Measurements from ENCODE around the gene WDR45B.
"Not testable (repeated sequence)": the region's sequence is repeated elsewhere in the genome, so short reads cannot be mapped to it uniquely, and the experiment has no call there.

The WDR45B gene

DNA sequence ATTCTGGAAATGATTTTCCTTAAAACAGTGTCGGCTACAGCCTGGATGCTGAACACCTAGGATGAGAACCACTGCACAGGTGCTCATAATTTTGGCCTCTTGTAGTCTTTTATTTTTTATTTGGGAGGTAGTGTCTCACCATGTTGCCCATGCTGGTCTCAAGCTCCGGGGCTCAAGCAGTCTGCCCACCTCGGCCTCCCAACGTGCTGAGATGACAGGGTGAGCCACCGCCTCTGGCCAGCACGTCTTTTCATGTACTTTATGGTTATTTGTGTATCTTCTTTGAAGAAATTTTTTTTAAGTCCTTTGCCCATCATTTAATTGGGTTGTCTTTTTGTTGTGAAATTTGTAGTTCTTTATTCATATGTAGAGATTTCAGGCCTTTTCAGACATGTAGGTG is 58.0 kb downstream of the WDR45B start:
- no peak overlapping the region for H3K4me3 ChIP-seq (ENCODE audit: low read length in 2 of 2)
- no peaks in the 10 kb centered on the region for H3K27me3 ChIP-seq (ENCODE audit: control insufficient read depth in 1 of 2, insufficient read depth in 2 of 2, low read length in 2 of 2)
- peak overlapping the region; percentile 37 for H3K27ac ChIP-seq (ENCODE audit: low read length)
- H3K9ac ChIP-seq (ENCODE audit: low read length in 2 of 2): no peak overlapping the region
- peaks cover 48% of the 10 kb centered on the region for H3K4me1 ChIP-seq (ENCODE audit: control insufficient read depth, insufficient read depth, low read length)
- H3K9me3 ChIP-seq (ENCODE audit: control insufficient read depth in 2 of 2, low read length in 2 of 2): no peaks in the 10 kb centered on the region
- H3K36me3 ChIP-seq (ENCODE audit: control insufficient read depth in 2 of 2, insufficient read depth in 2 of 2, low read length in 2 of 2): peaks cover 14 to 19% of the 10 kb centered on the region in 2 donors

DNA sequence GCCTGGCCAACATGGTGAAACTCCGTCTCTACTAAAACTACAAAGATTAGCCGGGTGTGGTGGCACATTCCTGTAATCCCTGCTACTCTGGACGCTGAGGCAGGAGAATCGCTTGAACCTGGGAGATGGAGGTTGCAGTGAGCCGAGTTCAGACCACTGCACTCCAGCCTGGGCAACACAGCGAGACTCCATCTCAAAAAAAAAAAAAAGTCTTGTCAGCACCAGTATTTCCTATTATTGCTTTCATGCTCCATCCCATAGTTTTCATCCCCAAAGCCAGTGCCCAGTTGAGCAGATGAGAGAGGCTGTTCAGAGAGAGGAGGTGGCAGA is 58.4 kb downstream of the WDR45B start:
- peak overlapping the region; percentile 37 for H3K27ac ChIP-seq (ENCODE audit: low read length)
- no peaks in the 10 kb centered on the region for H3K9me3 ChIP-seq (ENCODE audit: control insufficient read depth in 2 of 2, low read length in 2 of 2)
- H3K36me3 ChIP-seq (ENCODE audit: control insufficient read depth in 2 of 2, insufficient read depth in 2 of 2, low read length in 2 of 2): peaks cover 14 to 19% of the 10 kb centered on the region in 2 donors
- no peak overlapping the region for H3K9ac ChIP-seq (ENCODE audit: low read length in 2 of 2)
- no peak overlapping the region for H3K4me3 ChIP-seq (ENCODE audit: low read length in 2 of 2)
- H3K4me1 ChIP-seq (ENCODE audit: control insufficient read depth, insufficient read depth, low read length): peaks cover 48% of the 10 kb centered on the region
- no peaks in the 10 kb centered on the region for H3K27me3 ChIP-seq (ENCODE audit: control insufficient read depth in 1 of 2, insufficient read depth in 2 of 2, low read length in 2 of 2)

DNA sequence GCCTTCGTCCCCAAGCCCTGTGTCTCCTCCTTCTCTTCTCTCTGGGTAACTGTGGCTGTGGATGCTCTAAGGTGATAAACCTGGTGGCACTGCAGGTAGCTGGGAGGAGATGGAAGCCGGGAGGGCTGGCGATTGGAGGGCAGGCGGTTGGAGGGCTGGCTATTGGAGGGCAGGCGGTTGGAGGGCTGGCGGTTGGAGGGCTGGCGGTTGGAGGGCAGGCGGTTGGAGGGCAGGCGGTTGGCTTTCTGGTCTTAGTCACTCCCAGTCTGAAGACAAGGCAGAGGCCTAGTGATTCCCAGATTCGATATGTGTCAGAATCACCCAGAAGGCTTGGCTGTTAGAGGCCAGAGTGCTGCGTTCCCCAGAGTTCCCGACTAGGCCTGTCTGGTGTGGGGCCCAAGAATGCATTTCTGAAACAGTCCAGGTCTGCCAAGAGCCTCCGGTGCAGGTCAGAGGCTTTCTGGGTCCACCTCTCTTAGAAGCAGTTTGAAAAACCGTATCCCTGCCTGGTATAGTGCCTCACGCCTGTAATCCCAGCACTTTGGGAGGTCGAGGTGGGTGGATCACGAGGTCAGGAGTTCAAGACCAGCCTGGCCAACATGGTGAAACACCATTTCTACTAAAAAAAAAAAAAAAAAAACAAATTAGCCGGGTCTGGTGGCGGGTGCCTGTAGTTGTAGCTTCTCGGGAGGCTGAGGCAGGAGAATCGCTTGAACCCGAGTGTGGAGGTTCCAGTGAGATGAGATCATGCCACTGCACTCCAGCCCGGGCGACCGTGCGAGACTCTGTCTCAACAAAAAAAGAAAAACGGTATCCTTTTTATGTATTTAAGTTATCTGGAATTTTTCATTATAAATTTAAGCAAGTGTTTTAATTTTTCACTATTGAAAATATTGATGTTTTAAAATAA is 59.7 kb downstream of the WDR45B start:
- Histone ChIP-seq H3K36me3 (ENCODE audit: control insufficient read depth in 2 of 2, insufficient read depth in 2 of 2, low read length in 2 of 2) (peaks cover 21 to 26% of the 10 kb centered on the region in 2 donors), H3K9ac (ENCODE audit: low read length in 2 of 2) (no peak overlapping the region), H3K4me3 (ENCODE audit: low read length in 2 of 2) (no peak overlapping the region), H3K9me3 (ENCODE audit: control insufficient read depth in 2 of 2, low read length in 2 of 2) (no peaks in the 10 kb centered on the region), H3K4me1 (ENCODE audit: control insufficient read depth, insufficient read depth, low read length) (peaks cover 46% of the 10 kb centered on the region), H3K27ac (ENCODE audit: low read length) (peak overlapping the region; percentile 55), H3K27me3 (ENCODE audit: control insufficient read depth in 1 of 2, insufficient read depth in 2 of 2, low read length in 2 of 2) (no peaks in the 10 kb centered on the region)

DNA sequence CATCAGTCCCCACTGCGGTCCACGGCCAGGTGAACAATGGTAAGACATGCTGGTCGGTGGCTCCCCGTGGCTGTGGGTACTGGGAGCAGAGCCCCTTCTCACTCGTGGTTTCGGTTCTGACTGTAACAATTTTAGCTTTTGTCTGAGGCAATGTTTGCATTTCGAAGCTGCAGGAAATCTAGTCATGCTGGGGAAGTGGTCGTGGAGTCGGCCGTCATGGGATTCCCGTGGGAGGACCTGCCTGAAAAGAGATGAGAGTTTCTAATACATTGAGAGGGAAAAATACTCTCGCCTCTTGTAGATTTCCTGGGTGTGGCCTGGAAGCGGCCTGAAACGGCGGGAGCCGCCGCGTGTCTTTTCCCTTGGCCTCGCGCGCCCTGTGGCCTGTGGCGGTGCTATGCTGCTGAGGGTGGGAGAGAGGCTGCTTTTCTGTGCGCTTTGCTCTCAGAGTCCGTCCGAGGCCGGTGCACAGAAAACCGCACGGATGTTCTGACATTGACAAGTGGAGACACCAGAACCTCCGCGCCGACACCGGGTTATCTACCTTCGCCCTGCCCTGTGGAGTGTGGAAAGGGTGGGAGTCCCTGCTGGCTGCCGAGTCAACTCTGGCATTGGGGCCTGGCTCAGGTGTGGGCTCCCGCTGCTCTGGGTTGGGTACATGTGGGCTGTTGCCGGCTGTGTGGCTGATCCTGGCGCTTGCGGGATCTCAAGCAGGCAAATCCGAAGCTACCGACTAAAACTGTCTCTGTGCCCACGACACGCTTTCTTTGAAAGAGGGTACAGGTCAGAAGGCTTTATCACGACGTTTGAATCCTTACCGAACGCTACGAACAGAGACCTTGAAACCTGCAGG is 60.8 kb downstream of the WDR45B start:
- Histone ChIP-seq H3K9ac (ENCODE audit: low read length in 2 of 2) (no peak overlapping the region), H3K36me3 (ENCODE audit: control insufficient read depth in 2 of 2, insufficient read depth in 2 of 2, low read length in 2 of 2) (peaks cover 24 to 30% of the 10 kb centered on the region in 2 donors), H3K27me3 (ENCODE audit: control insufficient read depth in 1 of 2, insufficient read depth in 2 of 2, low read length in 2 of 2) (no peaks in the 10 kb centered on the region), H3K4me1 (ENCODE audit: control insufficient read depth, insufficient read depth, low read length) (peaks cover 36% of the 10 kb centered on the region), H3K9me3 (ENCODE audit: control insufficient read depth in 2 of 2, low read length in 2 of 2) (no peaks in the 10 kb centered on the region), H3K27ac (ENCODE audit: low read length) (peak overlapping the region; percentile 55), H3K4me3 (ENCODE audit: low read length in 2 of 2) (no peak overlapping the region)

DNA sequence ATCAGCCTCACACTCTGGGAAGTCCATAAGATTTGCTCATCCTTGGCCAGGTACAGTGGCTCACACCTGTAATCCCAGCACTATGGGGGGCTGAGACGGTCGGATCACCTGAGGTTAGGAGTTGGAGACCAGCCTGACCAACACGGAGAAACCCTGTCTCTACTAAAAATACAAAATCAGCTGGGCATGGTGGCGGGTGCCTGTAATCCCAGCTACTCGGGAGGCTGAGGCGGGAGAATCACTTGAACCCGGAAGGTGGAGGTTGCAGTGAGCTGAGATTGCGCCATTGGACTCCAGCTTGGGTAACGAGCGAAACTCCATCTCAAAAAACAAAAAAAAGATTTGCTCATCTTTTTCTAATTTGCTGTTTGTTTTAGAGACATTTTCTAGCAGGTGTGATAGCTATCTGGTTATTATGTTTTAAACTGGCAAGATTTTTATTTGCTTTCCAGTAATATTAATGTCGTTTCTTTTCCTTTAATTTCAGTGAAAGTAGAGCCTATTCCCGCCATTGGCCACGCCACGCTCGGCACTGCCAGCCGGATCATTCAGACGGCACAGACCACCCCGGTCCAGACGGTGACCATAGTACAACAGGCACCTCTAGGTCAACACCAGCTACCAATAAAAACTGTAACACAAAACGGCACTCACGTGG is 61.5 kb downstream of the WDR45B start:
- H3K9ac ChIP-seq (ENCODE audit: low read length in 2 of 2): no peak overlapping the region
- H3K36me3 ChIP-seq (ENCODE audit: control insufficient read depth in 2 of 2, insufficient read depth in 2 of 2, low read length in 2 of 2): peaks cover 24 to 36% of the 10 kb centered on the region in 2 donors
- no peaks in the 10 kb centered on the region for H3K27me3 ChIP-seq (ENCODE audit: control insufficient read depth in 1 of 2, insufficient read depth in 2 of 2, low read length in 2 of 2)
- no peak overlapping the region for H3K4me3 ChIP-seq (ENCODE audit: low read length in 2 of 2)
- no peak overlapping the region for H3K27ac ChIP-seq (ENCODE audit: low read length)
- peaks cover 31% of the 10 kb centered on the region for H3K4me1 ChIP-seq (ENCODE audit: control insufficient read depth, insufficient read depth, low read length)
- H3K9me3 ChIP-seq (ENCODE audit: control insufficient read depth in 2 of 2, low read length in 2 of 2): no peaks in the 10 kb centered on the region

DNA sequence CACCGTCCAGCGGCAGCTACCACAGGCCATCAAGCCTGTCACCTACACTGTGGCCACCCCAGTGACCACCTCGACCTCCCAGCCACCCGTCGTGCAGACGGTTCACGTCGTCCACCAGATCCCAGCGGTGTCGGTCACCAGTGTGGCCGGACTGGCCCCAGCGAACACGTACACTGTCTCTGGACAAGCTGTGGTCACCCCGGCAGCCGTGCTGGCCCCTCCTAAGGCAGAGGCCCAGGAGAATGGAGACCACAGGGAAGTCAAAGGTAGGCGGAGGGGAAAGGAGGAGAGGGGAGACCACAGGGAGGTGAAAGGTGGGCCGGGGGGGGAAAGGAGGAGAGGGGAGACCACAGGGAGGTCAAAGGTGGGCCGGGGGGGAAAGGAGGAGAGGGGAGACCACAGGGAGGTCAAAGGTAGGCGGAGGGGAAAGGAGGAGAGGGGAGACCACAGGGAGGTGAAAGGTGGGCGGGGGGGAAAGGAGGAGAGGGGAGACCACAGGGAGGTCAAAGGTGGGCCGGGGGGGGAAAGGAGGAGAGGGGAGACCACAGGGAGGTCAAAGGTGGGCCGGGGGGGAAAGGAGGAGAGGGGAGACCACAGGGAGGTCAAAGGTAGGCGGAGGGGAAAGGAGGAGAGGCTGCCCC is 62.2 kb downstream of the WDR45B start:
- H3K27me3 ChIP-seq (ENCODE audit: control insufficient read depth in 1 of 2, insufficient read depth in 2 of 2, low read length in 2 of 2); H3K4me3 ChIP-seq (ENCODE audit: low read length in 2 of 2); H3K9me3 ChIP-seq (ENCODE audit: control insufficient read depth in 2 of 2, low read length in 2 of 2); H3K9ac ChIP-seq (ENCODE audit: low read length in 2 of 2): not testable (repeated sequence)
- H3K36me3 ChIP-seq (ENCODE audit: control insufficient read depth in 2 of 2, insufficient read depth in 2 of 2, low read length in 2 of 2): peaks cover 24 to 36% of the 10 kb centered on the region in 2 donors
- H3K27ac ChIP-seq (ENCODE audit: low read length): peak overlapping the region; percentile 41
- peaks cover 25% of the 10 kb centered on the region for H3K4me1 ChIP-seq (ENCODE audit: control insufficient read depth, insufficient read depth, low read length)

DNA sequence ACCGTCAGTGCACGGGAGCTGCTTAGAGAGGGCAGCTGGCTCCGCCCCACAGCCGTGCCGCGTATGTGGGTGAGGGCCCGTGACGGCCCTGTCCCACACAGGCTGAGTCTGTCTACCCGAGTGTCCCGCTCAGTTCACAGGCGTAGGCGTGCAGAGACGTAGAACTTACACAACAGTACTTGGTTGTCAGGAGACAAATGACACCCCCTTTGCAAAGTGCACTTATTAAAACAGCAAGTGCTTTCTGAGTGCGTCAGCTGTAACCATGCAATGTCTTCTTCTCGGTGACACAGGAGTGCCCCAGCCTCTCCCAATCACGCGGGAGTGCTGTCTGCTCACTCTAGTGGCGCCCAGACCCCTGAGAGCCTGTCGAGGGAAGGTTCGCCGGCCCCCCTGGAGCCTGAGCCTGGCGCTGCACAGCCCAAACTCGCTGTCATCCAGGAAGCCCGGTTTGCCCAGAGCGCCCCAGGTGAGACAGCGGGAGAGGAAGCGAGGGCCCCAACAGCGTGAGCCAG is 64.5 kb downstream of the WDR45B start:
- Histone ChIP-seq H3K36me3 (ENCODE audit: control insufficient read depth in 2 of 2, insufficient read depth in 2 of 2, low read length in 2 of 2) (peaks cover 28 to 38% of the 10 kb centered on the region in 2 donors), H3K9me3 (ENCODE audit: control insufficient read depth in 2 of 2, low read length in 2 of 2) (no peaks in the 10 kb centered on the region), H3K27me3 (ENCODE audit: control insufficient read depth in 1 of 2, insufficient read depth in 2 of 2, low read length in 2 of 2) (no peaks in the 10 kb centered on the region), H3K4me3 (ENCODE audit: low read length in 2 of 2) (no peak overlapping the region), H3K9ac (ENCODE audit: low read length in 2 of 2) (no peak overlapping the region), H3K27ac (ENCODE audit: low read length) (no peak overlapping the region), H3K4me1 (ENCODE audit: control insufficient read depth, insufficient read depth, low read length) (peaks cover 19% of the 10 kb centered on the region)

DNA sequence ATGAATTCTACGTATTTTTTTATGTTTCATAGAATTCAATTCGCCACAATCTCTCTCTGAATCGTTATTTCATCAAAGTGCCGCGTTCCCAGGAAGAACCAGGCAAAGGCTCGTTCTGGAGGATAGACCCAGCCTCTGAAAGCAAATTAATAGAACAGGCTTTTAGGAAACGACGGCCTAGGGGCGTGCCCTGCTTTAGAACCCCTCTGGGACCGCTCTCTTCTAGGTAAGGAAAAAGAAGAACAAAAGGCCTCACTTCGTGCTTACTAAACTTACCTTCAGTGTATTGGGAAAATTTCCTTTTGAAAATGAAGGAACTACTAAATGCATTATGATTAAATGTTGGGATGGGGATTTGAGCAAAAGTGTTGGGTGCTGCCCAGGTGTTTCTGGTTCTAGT is 65.5 kb downstream of the WDR45B start:
- Histone ChIP-seq H3K4me3 (ENCODE audit: low read length in 2 of 2) (no peak overlapping the region), H3K4me1 (ENCODE audit: control insufficient read depth, insufficient read depth, low read length) (peaks cover 9% of the 10 kb centered on the region), H3K36me3 (ENCODE audit: control insufficient read depth in 2 of 2, insufficient read depth in 2 of 2, low read length in 2 of 2) (peaks cover 30 to 41% of the 10 kb centered on the region in 2 donors), H3K27ac (ENCODE audit: low read length) (no peak overlapping the region), H3K9me3 (ENCODE audit: control insufficient read depth in 2 of 2, low read length in 2 of 2) (no peaks in the 10 kb centered on the region), H3K27me3 (ENCODE audit: control insufficient read depth in 1 of 2, insufficient read depth in 2 of 2, low read length in 2 of 2) (no peaks in the 10 kb centered on the region), H3K9ac (ENCODE audit: low read length in 2 of 2) (no peak overlapping the region)

DNA sequence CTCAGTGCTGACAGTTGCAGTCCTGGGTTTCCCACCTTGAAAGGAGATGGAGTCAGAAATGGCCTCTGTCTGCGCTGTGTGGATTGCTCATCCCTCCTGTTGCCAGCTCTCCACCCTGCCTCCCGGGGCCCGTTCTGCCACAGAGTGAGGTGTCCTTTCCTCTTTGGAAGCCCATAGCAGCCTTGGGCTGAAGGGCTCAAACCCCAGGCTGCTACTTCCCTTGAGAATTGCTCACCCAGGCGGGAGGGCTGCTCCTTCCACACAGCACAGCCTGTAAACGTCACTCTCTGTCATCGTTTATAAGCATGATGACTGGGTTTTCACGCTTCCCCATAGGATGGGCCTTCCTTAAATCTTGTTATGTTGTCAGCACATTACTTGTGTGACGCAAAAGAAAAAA is 66.0 kb downstream of the WDR45B start:
- Histone ChIP-seq H3K36me3 (ENCODE audit: control insufficient read depth in 2 of 2, insufficient read depth in 2 of 2, low read length in 2 of 2) (peaks cover 25 to 36% of the 10 kb centered on the region in 2 donors), H3K27ac (ENCODE audit: low read length) (no peak overlapping the region), H3K4me3 (ENCODE audit: low read length in 2 of 2) (no peak overlapping the region), H3K4me1 (ENCODE audit: control insufficient read depth, insufficient read depth, low read length) (peaks cover 8% of the 10 kb centered on the region), H3K27me3 (ENCODE audit: control insufficient read depth in 1 of 2, insufficient read depth in 2 of 2, low read length in 2 of 2) (no peaks in the 10 kb centered on the region), H3K9me3 (ENCODE audit: control insufficient read depth in 2 of 2, low read length in 2 of 2) (no peaks in the 10 kb centered on the region), H3K9ac (ENCODE audit: low read length in 2 of 2) (no peak overlapping the region)

DNA sequence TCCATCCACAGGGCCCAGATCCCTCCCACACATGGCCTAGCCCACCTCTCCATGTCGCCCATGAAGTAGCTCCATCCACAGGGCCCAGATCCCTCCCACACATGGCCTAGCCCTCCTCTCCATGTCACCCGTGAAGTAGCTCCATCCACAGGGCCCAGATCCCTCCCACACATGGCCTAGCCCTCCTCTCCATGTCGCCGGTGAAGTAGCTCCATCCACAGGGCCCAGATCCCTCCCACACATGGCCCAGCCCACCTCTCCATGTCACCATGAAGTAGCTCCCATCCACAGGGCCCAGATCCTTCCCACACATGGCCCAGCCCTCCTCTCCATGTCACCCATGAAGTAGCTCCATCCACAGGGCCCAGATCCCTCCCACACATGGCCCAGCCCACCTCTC is 68.3 kb downstream of the WDR45B start:
- H3K9me3 ChIP-seq (ENCODE audit: control insufficient read depth in 2 of 2, low read length in 2 of 2); H3K27ac ChIP-seq (ENCODE audit: low read length); H3K4me3 ChIP-seq (ENCODE audit: low read length in 2 of 2); H3K4me1 ChIP-seq (ENCODE audit: control insufficient read depth, insufficient read depth, low read length); H3K27me3 ChIP-seq (ENCODE audit: control insufficient read depth in 1 of 2, insufficient read depth in 2 of 2, low read length in 2 of 2); H3K9ac ChIP-seq (ENCODE audit: low read length in 2 of 2): not testable (repeated sequence)
- peaks cover 22 to 29% of the 10 kb centered on the region in 2 donors for H3K36me3 ChIP-seq (ENCODE audit: control insufficient read depth in 2 of 2, insufficient read depth in 2 of 2, low read length in 2 of 2)
